Adrenal gland (tissue), 12 donors: ENCODE measurements around the gene MROH8. TPM values are rescaled to one million over a fixed set of nuclear protein-coding genes. Genes with fewer than 3 reads are reported as not detected.

ENCODE experiments used
- DNase-seq, 7 donors: peaks; one replicate each; pipeline ENCODE4 v3.0.0-alpha.2; 2019 to 2020
- H3K27ac ChIP-seq, 5 donors: fragments of 200-600 bp; sonication (generic) in 4 of 5; 1 replicate in 3 of 5; 2 replicates in 2 of 5; pipeline versions ENCODE4 v1.5.1 to v1.8.0; 2016 to 2020; ENCODE audit warnings: mild to moderate bottlenecking in 1 of 5
- H3K27me3 ChIP-seq: fragments of 200-600 bp; 2 replicates; pipeline ENCODE4 v1.8.0; 2021
- H3K36me3 ChIP-seq, 2 donors: fragments of 200-600 bp; replicated peaks in 1 of 2; 1 replicate in 1 of 2; 2 replicates in 1 of 2; pipeline versions ENCODE4 v1.5.1 to v1.8.0; 2018 to 2022
- H3K4me1 ChIP-seq, 2 donors: fragments of 200-600 bp; replicated peaks in 1 of 2; 1 replicate in 1 of 2; 2 replicates in 1 of 2; pipeline versions ENCODE4 v1.5.1 to v1.8.0; 2018 to 2021
- H3K4me3 ChIP-seq, 4 donors: fragments of 200-600 bp; sonication (generic) in 3 of 4; one replicate each; pipeline ENCODE4 v1.5.1; 2016 to 2018
- H3K9me3 ChIP-seq, 3 donors: fragments of 200-600 bp; sonication (generic) in 1 of 3; replicated peaks in 1 of 3; 1 replicate in 2 of 3; 2 replicates in 1 of 3; pipeline versions ENCODE4 v1.5.1 to v1.8.0; 2016 to 2021
- POLR2A ChIP-seq, 2 donors: fragments of 450-650 bp; IDR thresholded peaks; one replicate each; pipeline ENCODE4 v1.6.1; 2017; ENCODE audit warnings: antibody characterized with exemption in 2 of 2, mild to moderate bottlenecking in 2 of 2, moderate library complexity in 1 of 2
- WGBS, 4 donors: extraction: QIAGEN DNeasy Blood & Tissue Kit in 2 of 4; methylation state at CpG; one replicate each; pipeline versions ENCODE4 v1.1.5 to v1.1.7; 2013 to 2017; 5-methylcytosine and 5-hydroxymethylcytosine counted together
- intact Hi-C, 2 donors: fragments of 100-400 bp; cut with DNase I; formaldehyde crosslinking; loops; one replicate each; pipeline versions ENCODE4 v1.14.1 to v1.15.0; 2022 to 2023
- polyA plus RNA-seq, 3 donors: library from polyadenylated mRNA; stranded (reverse); fragments of 200-250 nt in 2 of 3; fragments of 350-450 nt in 1 of 3; fragmentation: Illumina TruSeq in 1 of 3; extraction: RNeasy Lipid Tissue Mini Kit (QIAGEN cat#74804) in 1 of 3; gene quantifications; one replicate each; pipeline ENCODE4 v1.2.3, GENCODE V29; 2013 to 2014
- total RNA-seq, 9 donors: library from RNA; depleted of rRNA in 4 of 9; stranded (reverse); fragments of >200 nt in 4 of 9; fragments of 120-200 nt in 1 of 9; fragmentation: NEBNext Ultra II Directional in 1 of 9; extraction: Animal tissue kit (Norgen Biotek cat#: 25700) in 1 of 9; gene quantifications; one replicate each; pipeline versions ENCODE4 v1.1.0 to v1.2.4, GENCODE V29; 2013 to 2023
- TF ChIP-seq, protein P1 (sequence below), 6 experiments: fragments of 450-650 bp in 4 of 6; fragments of 200-600 bp in 2 of 6; sonication (generic) in 1 of 6; IDR thresholded peaks; 1 replicate in 5 of 6; 2 replicates in 1 of 6; pipeline versions ENCODE4 v1.5.1 to v1.8.0; 2016 to 2021; ENCODE audit warnings: antibody characterized with exemption in 6 of 6, mild to moderate bottlenecking in 2 of 6, moderate library complexity in 1 of 6
- donor health status: healthy with polysubstance abuse.
- donor health status: Bipolar disorder and iron deficiency.
- donor health status: DM: yes; HTN: yes; CAD: no.
- donor health status: DM: no; HTN: no; CAD: no.
- donor health status: DM: no; HTN: no; CAD: no.
- donor health status: DM: yes; HTN: yes; CAD: no.

Gene MROH8
- total and polyA plus RNA-seq, 12 donors = 1.3 to 13.8 (median 3.8) TPM

GRCh38 chr20:37066168-37066567, 113.2 kb downstream of the MROH8 start:
- WGBS, 4 donors = 87 to 96% (median 94%) methylated on average over 2 of the region's 2 CpGs
- intact Hi-C loops = no loop called here
- H3K27ac ChIP-seq = no peak overlapping the region
- H3K4me3 ChIP-seq = no peak overlapping the region
- H3K36me3 ChIP-seq = no peaks in the 10 kb centered on the region
- no peaks in the 10 kb centered on the region for H3K9me3 ChIP-seq
- TF ChIP-seq POLR2A (IDR thresholded peaks at IDR 0.05) = no peak
- TF ChIP-seq, protein P1, sequence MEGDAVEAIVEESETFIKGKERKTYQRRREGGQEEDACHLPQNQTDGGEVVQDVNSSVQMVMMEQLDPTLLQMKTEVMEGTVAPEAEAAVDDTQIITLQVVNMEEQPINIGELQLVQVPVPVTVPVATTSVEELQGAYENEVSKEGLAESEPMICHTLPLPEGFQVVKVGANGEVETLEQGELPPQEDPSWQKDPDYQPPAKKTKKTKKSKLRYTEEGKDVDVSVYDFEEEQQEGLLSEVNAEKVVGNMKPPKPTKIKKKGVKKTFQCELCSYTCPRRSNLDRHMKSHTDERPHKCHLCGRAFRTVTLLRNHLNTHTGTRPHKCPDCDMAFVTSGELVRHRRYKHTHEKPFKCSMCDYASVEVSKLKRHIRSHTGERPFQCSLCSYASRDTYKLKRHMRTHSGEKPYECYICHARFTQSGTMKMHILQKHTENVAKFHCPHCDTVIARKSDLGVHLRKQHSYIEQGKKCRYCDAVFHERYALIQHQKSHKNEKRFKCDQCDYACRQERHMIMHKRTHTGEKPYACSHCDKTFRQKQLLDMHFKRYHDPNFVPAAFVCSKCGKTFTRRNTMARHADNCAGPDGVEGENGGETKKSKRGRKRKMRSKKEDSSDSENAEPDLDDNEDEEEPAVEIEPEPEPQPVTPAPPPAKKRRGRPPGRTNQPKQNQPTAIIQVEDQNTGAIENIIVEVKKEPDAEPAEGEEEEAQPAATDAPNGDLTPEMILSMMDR (IDR thresholded peaks at IDR 0.05) = no peak
- no peak for DNase-seq
- H3K27me3 ChIP-seq = no peaks in the 10 kb centered on the region
- no peaks in the 10 kb centered on the region for H3K4me1 ChIP-seq

DNA sequence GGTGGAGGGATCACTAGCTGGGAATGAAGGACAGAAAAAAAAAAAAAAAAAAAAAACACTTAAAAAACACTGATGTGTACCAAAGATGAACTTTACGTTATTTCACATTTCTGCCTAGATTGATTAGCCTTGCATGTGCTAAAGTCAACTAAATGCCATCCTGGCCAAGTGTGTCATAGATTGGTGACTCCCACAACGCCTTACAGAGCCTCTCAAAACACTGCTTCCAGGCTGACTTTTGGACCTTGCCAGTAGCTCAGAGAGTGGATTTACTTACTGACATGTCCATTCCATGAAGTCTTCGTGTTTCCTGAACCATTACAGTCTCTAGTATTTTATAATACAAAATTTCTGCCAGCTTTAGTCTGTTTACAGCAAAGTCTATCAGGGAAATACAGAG, 124.1 kb downstream of the MROH8 start:
- peaks cover 0 to 16% of the 10 kb centered on the region in 2 donors for H3K36me3 ChIP-seq
- TF ChIP-seq, protein P1 (IDR thresholded peaks at IDR 0.05) = no peak
- TF ChIP-seq POLR2A (IDR thresholded peaks at IDR 0.05) = no peak
- no peak overlapping the region for H3K4me3 ChIP-seq
- intact Hi-C loops = no loop called here
- WGBS, 4 donors = 92 to 97% (median 92%) methylated on average over 3 of the region's 3 CpGs
- no peaks in the 10 kb centered on the region for H3K4me1 ChIP-seq
- no peak overlapping the region for H3K27ac ChIP-seq
- H3K9me3 ChIP-seq = no peaks in the 10 kb centered on the region
- DNase-seq = no peak
- no peaks in the 10 kb centered on the region for H3K27me3 ChIP-seq

GRCh38 chr20:37053230-37053950, 126.0 kb downstream of the MROH8 start:
- no peaks in the 10 kb centered on the region for H3K9me3 ChIP-seq
- TF ChIP-seq, protein P1 (IDR thresholded peaks at IDR 0.05) = no peak
- TF ChIP-seq POLR2A (IDR thresholded peaks at IDR 0.05) = no peak
- H3K27me3 ChIP-seq = no peaks in the 10 kb centered on the region
- intact Hi-C loops = no loop called here
- H3K27ac ChIP-seq = no peak overlapping the region
- H3K4me1 ChIP-seq = no peaks in the 10 kb centered on the region
- 88 to 95% (median 91%) methylated on average over 4 of the region's 4 CpGs for WGBS, 4 donors
- H3K4me3 ChIP-seq = no peak overlapping the region
- peaks cover 0 to 13% of the 10 kb centered on the region in 2 donors for H3K36me3 ChIP-seq
- DNase-seq = no peak

Other genes with a start within 250 kb of the MROH8 start
- 100 to 1,000 TPM in 6 of 9 donors, 10 to 100 TPM in 3; 27.1 to 232 (median 132) TPM for gene SAMHD1, start 227.8 kb downstream of the MROH8 start, total RNA-seq
- 10 to 100 TPM; 53.7 to 70.5 (median 64.9) TPM for gene SAMHD1, start 227.8 kb downstream of the MROH8 start, polyA plus RNA-seq
- 10 to 100 TPM in 1 of 9 donors, 1 to 10 TPM in 7, under 1 TPM in 1; 0.91 to 12.6 (median 6.6) TPM for gene RBL1, start 83.6 kb downstream of the MROH8 start, total RNA-seq
- 1 to 10 TPM; 1.1 to 4.6 (median 1.8) TPM for gene RBL1, start 83.6 kb downstream of the MROH8 start, polyA plus RNA-seq
- gene RPN2, start 218 bp downstream of the MROH8 start, total RNA-seq = 100 to 1,000 TPM; 165 to 340 (median 235) TPM
- 100 to 1,000 TPM in 1 of 3 donors, 10 to 100 TPM in 2; 35.7 to 403 (median 73.2) TPM for gene RPN2, start 218 bp downstream of the MROH8 start, polyA plus RNA-seq
- gene GHRH, start 82.3 kb upstream of the MROH8 start, total RNA-seq = not detected
- gene GHRH, start 82.3 kb upstream of the MROH8 start, polyA plus RNA-seq = 10 to 100 TPM in 1 of 3 donors, under 1 TPM in 1, not detected in 1; 0.91 to 26.1 TPM
- 100 to 1,000 TPM in 1 of 9 donors, 10 to 100 TPM in 8; 13.9 to 364 (median 49.6) TPM for gene MANBAL, start 110.1 kb upstream of the MROH8 start, total RNA-seq
- 100 to 1,000 TPM in 1 of 3 donors, 10 to 100 TPM in 2; 53.7 to 101 (median 67.3) TPM for gene MANBAL, start 110.1 kb upstream of the MROH8 start, polyA plus RNA-seq
- gene SRC, start 166.6 kb upstream of the MROH8 start, total RNA-seq = 10 to 100 TPM; 10.6 to 83.0 (median 53.6) TPM
- gene SRC, start 166.6 kb upstream of the MROH8 start, polyA plus RNA-seq = 10 to 100 TPM; 45.6 to 68.6 (median 49.0) TPM